Measurements from ENCODE around the gene MEP1A. TPM values are rescaled to one million over a fixed set of nuclear protein-coding genes. Genes with fewer than 3 reads are reported as not detected.

Gene MEP1A
- total RNA-seq, 1 experiment from 2014 or later, result not detected

DNA sequence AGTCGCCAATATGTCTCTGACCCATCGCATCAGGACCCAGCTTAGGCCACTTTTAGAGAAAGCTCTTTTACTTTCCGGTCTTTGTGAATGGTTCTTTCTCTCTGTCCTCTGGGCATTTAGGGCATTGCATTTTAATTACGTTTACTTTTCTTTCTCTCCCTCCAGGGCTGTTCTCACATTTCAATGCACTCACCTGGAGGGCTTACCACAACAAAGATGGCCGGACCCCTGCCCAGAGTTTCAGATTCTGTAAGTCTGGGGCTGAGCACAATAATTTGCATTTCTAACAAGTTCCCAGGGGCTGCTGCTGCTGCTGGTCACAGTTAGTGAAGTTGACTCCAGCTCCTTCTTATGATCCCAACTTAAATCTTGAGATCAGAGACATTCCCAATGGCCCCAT is 43.5 kb upstream of the MEP1A start:
- H3K4me2 ChIP-seq, result no peak overlapping the region
- no peaks in the 10 kb centered on the region for H4K20me1 ChIP-seq (ENCODE audit: insufficient read depth)
- H3K4me1 ChIP-seq (replicated peaks; ENCODE audit: insufficient read depth), result no peaks in the 10 kb centered on the region
- H3K27ac ChIP-seq, result no peak overlapping the region
- ChIA-PET CTCF (interaction anchor here (0.6 kb wide), 1 partner anchor 15 kb away, joined by 3 read pairs; no protein-coding TSS in a partner anchor), POLR2A (ENCODE audit: unreplicated experiment) (interaction anchor here (0.6 kb wide), 1 partner anchor 1585 kb away, joined by 6 read pairs; no protein-coding TSS in a partner anchor)
- no peaks in the 10 kb centered on the region for H3K36me3 ChIP-seq (ENCODE audit: low read depth)
- no peak for DNase-seq
- H3K4me3 ChIP-seq, result no peak overlapping the region
- BruUV-seq (replicated peaks), result no TSS peak
- H3K9me2 ChIP-seq (ENCODE audit: insufficient read depth), result no peaks in the 10 kb centered on the region
- H3K27me3 ChIP-seq (ENCODE audit: insufficient read depth, low read depth), result no peaks in the 10 kb centered on the region
- no peak overlapping the region for H2AFZ ChIP-seq
- no peaks in the 10 kb centered on the region for H3F3A ChIP-seq (ENCODE audit: insufficient read depth, low read depth)
- no peak for TF ChIP-seq EZH2 (IDR thresholded peaks at IDR 0.05; ENCODE audit: low read depth)
- TF ChIP-seq, protein P1, sequence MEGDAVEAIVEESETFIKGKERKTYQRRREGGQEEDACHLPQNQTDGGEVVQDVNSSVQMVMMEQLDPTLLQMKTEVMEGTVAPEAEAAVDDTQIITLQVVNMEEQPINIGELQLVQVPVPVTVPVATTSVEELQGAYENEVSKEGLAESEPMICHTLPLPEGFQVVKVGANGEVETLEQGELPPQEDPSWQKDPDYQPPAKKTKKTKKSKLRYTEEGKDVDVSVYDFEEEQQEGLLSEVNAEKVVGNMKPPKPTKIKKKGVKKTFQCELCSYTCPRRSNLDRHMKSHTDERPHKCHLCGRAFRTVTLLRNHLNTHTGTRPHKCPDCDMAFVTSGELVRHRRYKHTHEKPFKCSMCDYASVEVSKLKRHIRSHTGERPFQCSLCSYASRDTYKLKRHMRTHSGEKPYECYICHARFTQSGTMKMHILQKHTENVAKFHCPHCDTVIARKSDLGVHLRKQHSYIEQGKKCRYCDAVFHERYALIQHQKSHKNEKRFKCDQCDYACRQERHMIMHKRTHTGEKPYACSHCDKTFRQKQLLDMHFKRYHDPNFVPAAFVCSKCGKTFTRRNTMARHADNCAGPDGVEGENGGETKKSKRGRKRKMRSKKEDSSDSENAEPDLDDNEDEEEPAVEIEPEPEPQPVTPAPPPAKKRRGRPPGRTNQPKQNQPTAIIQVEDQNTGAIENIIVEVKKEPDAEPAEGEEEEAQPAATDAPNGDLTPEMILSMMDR (conservative IDR thresholded peaks at IDR 0.05), result no peak
- no peaks in the 10 kb centered on the region for H3K79me2 ChIP-seq (ENCODE audit: low read depth)
- no peaks in the 10 kb centered on the region for H3K9me3 ChIP-seq (ENCODE audit: insufficient read depth, low read depth)
- intact Hi-C loops (cut with micrococcal nuclease; ENCODE audit: unreplicated experiment), result no loop called here

DNA sequence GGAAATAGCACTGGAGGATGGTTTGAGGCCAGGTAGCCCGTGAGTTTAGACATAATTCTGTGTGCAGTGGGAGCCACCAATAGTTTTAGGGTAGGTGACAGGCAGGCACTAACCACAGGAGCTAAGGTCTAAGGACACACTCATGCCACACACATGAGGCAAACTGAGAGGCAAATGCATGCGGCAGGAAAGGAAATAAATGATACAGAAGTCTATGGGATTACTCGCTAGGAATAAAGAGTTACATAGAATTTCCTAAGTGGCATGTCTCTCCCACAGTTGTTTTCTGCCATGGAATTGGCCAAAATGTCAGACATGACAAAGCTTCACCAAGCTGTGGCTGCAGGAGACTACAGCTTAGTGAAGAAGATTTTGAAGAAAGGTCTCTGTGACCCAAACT is 41.5 kb upstream of the MEP1A start:
- ChIA-PET POLR2A (ENCODE audit: unreplicated experiment) (no interaction called here), CTCF (no interaction called here)
- DNase-seq, result no peak
- Histone ChIP-seq H3K27me3 (ENCODE audit: insufficient read depth, low read depth) (no peaks in the 10 kb centered on the region), H3K4me2 (no peak overlapping the region), H3F3A (ENCODE audit: insufficient read depth, low read depth) (no peaks in the 10 kb centered on the region), H3K4me1 (replicated peaks; ENCODE audit: insufficient read depth) (0 out of 2 replicates have a peak, but pooled peaks cover 3% of the 10 kb centered on the region), H3K36me3 (ENCODE audit: low read depth) (no peaks in the 10 kb centered on the region), H3K9me2 (ENCODE audit: insufficient read depth) (no peaks in the 10 kb centered on the region), H3K9me3 (ENCODE audit: insufficient read depth, low read depth) (no peaks in the 10 kb centered on the region), H4K20me1 (ENCODE audit: insufficient read depth) (no peaks in the 10 kb centered on the region), H3K4me3 (no peak overlapping the region), H3K27ac (no peak overlapping the region), H3K79me2 (ENCODE audit: low read depth) (no peaks in the 10 kb centered on the region), H2AFZ (no peak overlapping the region)
- intact Hi-C loops (cut with micrococcal nuclease; ENCODE audit: unreplicated experiment), result no loop called here
- TF ChIP-seq, protein P1 (conservative IDR thresholded peaks at IDR 0.05), result no peak
- no peak for TF ChIP-seq EZH2 (IDR thresholded peaks at IDR 0.05; ENCODE audit: low read depth)
- BruUV-seq (replicated peaks), result no TSS peak

DNA sequence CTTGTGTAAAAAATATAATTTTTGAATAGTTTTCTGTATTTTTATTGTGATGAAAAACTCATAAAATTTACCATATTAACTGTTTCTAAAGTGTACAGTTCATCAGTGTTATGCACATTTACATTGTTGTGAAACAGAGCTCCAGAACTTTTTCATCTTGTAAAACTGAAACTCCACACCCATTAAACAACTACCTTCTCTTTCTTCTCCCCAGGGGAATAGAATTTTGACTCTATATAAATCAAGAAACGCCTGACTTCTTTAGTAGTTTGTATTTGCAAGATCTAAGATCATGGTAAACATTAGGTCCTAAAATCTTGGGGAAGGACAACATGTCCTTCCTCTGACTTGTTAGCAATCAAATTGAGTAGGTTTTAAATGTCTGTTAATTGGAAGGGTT is 37.3 kb upstream of the MEP1A start:
- ChIA-PET POLR2A (ENCODE audit: unreplicated experiment) (no interaction called here), CTCF (no interaction called here)
- H3K4me2 ChIP-seq, result no peak overlapping the region
- no peak overlapping the region for H3K4me3 ChIP-seq
- TF ChIP-seq EZH2 (IDR thresholded peaks at IDR 0.05; ENCODE audit: low read depth), result no peak
- TF ChIP-seq, protein P1 (conservative IDR thresholded peaks at IDR 0.05), result no peak
- H2AFZ ChIP-seq, result no peak overlapping the region
- H4K20me1 ChIP-seq (ENCODE audit: insufficient read depth), result no peaks in the 10 kb centered on the region
- no peaks in the 10 kb centered on the region for H3K27me3 ChIP-seq (ENCODE audit: insufficient read depth, low read depth)
- H3K79me2 ChIP-seq (ENCODE audit: low read depth), result no peaks in the 10 kb centered on the region
- DNase-seq, result no peak
- no peaks in the 10 kb centered on the region for H3K36me3 ChIP-seq (ENCODE audit: low read depth)
- no TSS peak for BruUV-seq (replicated peaks)
- H3K4me1 ChIP-seq (replicated peaks; ENCODE audit: insufficient read depth), result peaks cover 9% of the 10 kb centered on the region; the same call in 1 of the 2 replicates
- no peak overlapping the region for H3K27ac ChIP-seq
- H3K9me3 ChIP-seq (ENCODE audit: insufficient read depth, low read depth), result no peaks in the 10 kb centered on the region
- no peaks in the 10 kb centered on the region for H3F3A ChIP-seq (ENCODE audit: insufficient read depth, low read depth)
- intact Hi-C loops (cut with micrococcal nuclease; ENCODE audit: unreplicated experiment), result no loop called here
- no peaks in the 10 kb centered on the region for H3K9me2 ChIP-seq (ENCODE audit: insufficient read depth)

All from PC-9 (cell line).